ENCODE measurements around the gene PPM1M. TPM values are rescaled to one million over a fixed set of nuclear protein-coding genes. Genes with fewer than 3 reads are reported as not detected.

The PPM1M gene
- total RNA-seq, 1 experiment from 2014 or later: 8.5 TPM

GRCh38 chr3:52265387-52265786 is 19.8 kb downstream of the PPM1M start:
- H2AFZ ChIP-seq (ENCODE audit: low read length): no peak overlapping the region
- CTCF ChIA-PET: no interaction called here
- no peak; the same call in 1 of the 2 replicates for TF ChIP-seq CTCF (conservative IDR thresholded peaks at IDR 0.05; ENCODE audit: low read depth, low read length)
- no peak for TF ChIP-seq EZH2 (IDR thresholded peaks at IDR 0.05; ENCODE audit: low read length, unreplicated experiment)
- no peak for TF ChIP-seq EZH2phosphoT487 (IDR thresholded peaks at IDR 0.05; ENCODE audit: borderline replicate concordance, low read length)
- H3K4me3 ChIP-seq (ENCODE audit: low read length): no peak overlapping the region
- H3K9ac ChIP-seq (ENCODE audit: low read length): no peak overlapping the region
- BruUV-seq (replicated peaks): no TSS peak
- POLR2A ChIA-PET (ENCODE audit: unreplicated experiment): no interaction called here
- peaks cover 89% of the 10 kb centered on the region for H3K79me2 ChIP-seq (ENCODE audit: low read length)
- H3K27ac ChIP-seq (ENCODE audit: low read length): no peak overlapping the region
- peaks cover 11% of the 10 kb centered on the region for H3K4me1 ChIP-seq (ENCODE audit: insufficient read depth, low read length)
- H3K9me2 ChIP-seq (replicated peaks; ENCODE audit: low read length): no peaks in the 10 kb centered on the region
- ATAC-seq (no peak), DNase-seq (peak; percentile 54)
- H3K4me2 ChIP-seq (ENCODE audit: low read length): no peak overlapping the region
- H4K20me1 ChIP-seq (ENCODE audit: low read length): peaks cover 42% of the 10 kb centered on the region
- H3F3A ChIP-seq (ENCODE audit: low read length, unreplicated experiment): peaks cover 7% of the 10 kb centered on the region
- H3K36me3 ChIP-seq (ENCODE audit: low read depth, low read length): peaks cover 86% of the 10 kb centered on the region
- H3K9me3 ChIP-seq (ENCODE audit: low read length): no peaks in the 10 kb centered on the region
- no peaks in the 10 kb centered on the region for H3K27me3 ChIP-seq (ENCODE audit: low read length)
- intact Hi-C loops (cut with micrococcal nuclease): no loop called here

- TF ChIP-seq CTCF (conservative IDR thresholded peaks at IDR 0.05; ENCODE audit: low read depth, low read length) (no peak), EZH2phosphoT487 (IDR thresholded peaks at IDR 0.05; ENCODE audit: borderline replicate concordance, low read length) (no peak)
- Histone ChIP-seq H3K4me1 (ENCODE audit: insufficient read depth, low read length) (peaks cover 11% of the 10 kb centered on the region), H3K79me2 (ENCODE audit: low read length) (peaks cover 94% of the 10 kb centered on the region), H3K27me3 (ENCODE audit: low read length) (no peaks in the 10 kb centered on the region), H4K20me1 (ENCODE audit: low read length) (peaks cover 58% of the 10 kb centered on the region), H3K27ac (ENCODE audit: low read length) (no peak overlapping the region), H3K9me2 (replicated peaks; ENCODE audit: low read length) (no peaks in the 10 kb centered on the region), H2AFZ (ENCODE audit: low read length) (no peak overlapping the region), H3K9ac (ENCODE audit: low read length) (no peak overlapping the region), H3K36me3 (ENCODE audit: low read depth, low read length) (peaks cover 79% of the 10 kb centered on the region), H3K4me2 (ENCODE audit: low read length) (no peak overlapping the region), H3F3A (ENCODE audit: low read length, unreplicated experiment) (peaks cover 7% of the 10 kb centered on the region), H3K9me3 (ENCODE audit: low read length) (no peaks in the 10 kb centered on the region), H3K4me3 (ENCODE audit: low read length) (no peak overlapping the region)
- intact Hi-C loops (cut with micrococcal nuclease): no loop called here
- DNase-seq: peak; percentile 55
- BruUV-seq (replicated peaks): no TSS peak
- CTCF ChIA-PET: interaction anchor here (0.6 kb wide), 1 partner anchor 71 kb away, joined by 3 read pairs; no protein-coding TSS in a partner anchor
- POLR2A ChIA-PET (ENCODE audit: unreplicated experiment): no interaction called here
- peak; percentile 86 for ATAC-seq
Measured at GRCh38 chr3:52268036-52268435, 22.5 kb downstream of the PPM1M start.

- H3K9me3 ChIP-seq (ENCODE audit: low read length): no peaks in the 10 kb centered on the region
- H3K79me2 ChIP-seq (ENCODE audit: low read length): peaks cover 95% of the 10 kb centered on the region
- H3K9ac ChIP-seq (ENCODE audit: low read length): no peak overlapping the region
- DNase-seq: no peak
- no peak for TF ChIP-seq EZH2 (IDR thresholded peaks at IDR 0.05; ENCODE audit: low read length, unreplicated experiment)
- TF ChIP-seq CTCF (conservative IDR thresholded peaks at IDR 0.05; ENCODE audit: low read depth, low read length): no peak
- TF ChIP-seq EZH2phosphoT487 (IDR thresholded peaks at IDR 0.05; ENCODE audit: borderline replicate concordance, low read length): no peak
- intact Hi-C loops (cut with micrococcal nuclease): no loop called here
- ATAC-seq: no peak
- peaks cover 78% of the 10 kb centered on the region for H3K36me3 ChIP-seq (ENCODE audit: low read depth, low read length)
- no peak overlapping the region for H3K27ac ChIP-seq (ENCODE audit: low read length)
- CTCF ChIA-PET: no interaction called here
- no peak overlapping the region for H2AFZ ChIP-seq (ENCODE audit: low read length)
- peaks cover 68% of the 10 kb centered on the region for H4K20me1 ChIP-seq (ENCODE audit: low read length)
- no peak overlapping the region for H3K4me3 ChIP-seq (ENCODE audit: low read length)
- H3F3A ChIP-seq (ENCODE audit: low read length, unreplicated experiment): peaks cover 7% of the 10 kb centered on the region
- peaks cover 11% of the 10 kb centered on the region for H3K4me1 ChIP-seq (ENCODE audit: insufficient read depth, low read length)
- H3K4me2 ChIP-seq (ENCODE audit: low read length): no peak overlapping the region
- no TSS peak for BruUV-seq (replicated peaks)
- no peaks in the 10 kb centered on the region for H3K9me2 ChIP-seq (replicated peaks; ENCODE audit: low read length)
- H3K27me3 ChIP-seq (ENCODE audit: low read length): no peaks in the 10 kb centered on the region
- POLR2A ChIA-PET (ENCODE audit: unreplicated experiment): no interaction called here
Measured at GRCh38 chr3:52269776-52270175, 24.2 kb downstream of the PPM1M start.
